IPS-18c (cell line): ENCODE measurements around the gene ADK.

ENCODE experiments used
- H3K4me3 ChIP-seq: 2 replicates; pipeline ENCODE4 v1.7.0; 2013; ENCODE audit warnings: low read depth, mild to moderate bottlenecking, low read length, moderate library complexity; ENCODE audit not compliant: insufficient read depth
- H3K9me3 ChIP-seq: one replicate; pipeline ENCODE4 v1.6.1; 2013; ENCODE audit warnings: mild to moderate bottlenecking, low read length, moderate library complexity; ENCODE audit not compliant: control insufficient read depth, insufficient read depth

ADK gene

DNA sequence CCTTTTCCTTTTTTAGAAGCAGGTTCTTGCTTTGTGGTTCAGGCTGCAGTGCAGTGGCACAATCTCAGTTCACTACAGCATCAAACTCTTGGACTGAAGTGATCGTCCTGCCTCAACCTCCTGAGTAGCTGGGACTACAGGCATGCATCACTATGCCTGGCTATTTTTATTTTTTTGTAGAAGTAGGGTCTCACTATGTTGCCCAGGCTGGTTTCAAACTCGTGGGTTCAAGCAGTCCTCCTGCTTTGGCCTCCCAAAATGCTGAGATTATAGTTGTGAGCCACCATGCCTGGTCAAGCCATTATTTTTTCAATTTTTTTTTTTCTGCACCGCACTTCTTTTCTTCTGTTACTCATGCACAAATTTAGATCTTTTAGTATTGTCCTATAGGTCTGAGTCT is 154.7 kb downstream of the ADK start:
- no peak overlapping the region for H3K4me3 ChIP-seq
- H3K9me3 ChIP-seq, result no peaks in the 10 kb centered on the region

DNA sequence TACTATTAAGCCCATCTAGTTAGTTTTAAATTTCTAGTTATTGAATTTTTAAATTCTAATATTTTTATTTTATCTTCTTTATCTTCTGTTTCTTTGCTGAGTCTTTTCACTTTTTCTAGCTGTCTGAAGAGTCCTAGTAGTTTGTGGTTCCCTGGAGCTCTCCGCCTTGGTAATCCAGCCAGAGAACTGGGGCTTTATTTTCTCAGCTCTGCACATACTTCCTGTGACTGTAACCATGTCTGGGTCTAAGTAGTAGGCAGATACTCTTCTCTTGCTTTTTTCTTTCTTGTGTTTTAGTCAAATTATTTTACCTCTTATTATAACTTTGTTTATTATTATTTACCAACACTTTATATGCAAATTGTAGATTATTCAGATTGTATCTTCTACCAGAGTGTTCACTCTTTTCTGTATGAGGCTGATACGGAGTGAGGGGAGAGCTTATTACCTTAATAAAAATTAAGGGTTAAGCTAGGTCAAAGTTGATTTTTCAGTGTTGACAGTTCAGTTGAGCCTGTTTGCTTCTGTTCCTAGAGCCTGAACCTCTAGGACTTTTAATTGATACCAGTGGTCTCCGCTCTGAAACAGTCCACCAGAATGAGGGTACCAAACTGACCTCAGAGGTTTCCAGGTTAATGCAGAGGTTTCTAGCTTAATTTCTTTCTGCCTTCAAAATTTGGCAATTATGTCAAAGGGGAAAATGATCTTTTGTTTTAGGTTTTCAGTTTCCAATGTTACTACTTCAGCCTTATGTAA is 155.4 kb downstream of the ADK start:
- Histone ChIP-seq H3K4me3 (no peak overlapping the region), H3K9me3 (no peaks in the 10 kb centered on the region)

DNA sequence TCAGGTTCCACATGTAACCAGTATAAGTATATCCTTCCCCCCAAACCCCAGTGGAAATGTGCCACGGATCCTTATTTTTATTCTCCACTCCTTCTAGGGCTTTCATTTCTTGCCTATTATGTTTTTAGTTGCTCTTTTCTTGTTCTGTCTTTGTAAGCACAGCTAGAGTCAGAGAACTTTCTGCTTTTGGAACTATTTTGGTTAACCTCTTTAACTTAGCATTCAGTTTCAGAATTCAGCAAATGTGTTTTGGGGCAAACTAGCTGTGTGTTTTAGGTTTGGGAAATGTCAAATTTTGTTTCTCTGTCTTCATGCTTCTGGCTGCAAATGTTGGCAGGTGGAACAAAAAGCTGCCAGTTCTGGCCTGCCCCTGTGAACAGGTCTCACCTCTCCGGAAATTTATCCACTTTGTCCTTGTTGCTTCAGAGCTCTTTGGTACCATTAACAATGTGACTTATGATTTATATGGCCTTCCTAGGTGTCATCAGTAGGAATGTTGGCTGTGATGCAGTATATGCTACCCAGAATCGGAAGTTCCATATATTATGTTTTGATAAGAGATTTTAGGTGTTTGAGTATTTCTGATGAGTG is 156.1 kb downstream of the ADK start:
- H3K4me3 ChIP-seq, result no peak overlapping the region

GRCh38 chr10:74310652-74311257 is 159.7 kb downstream of the ADK start:
- H3K4me3 ChIP-seq, result no peak overlapping the region
- H3K9me3 ChIP-seq, result no peaks in the 10 kb centered on the region

More for the DNA sequence above, 156.1 kb downstream of the ADK start:
- H3K9me3 ChIP-seq, result no peaks in the 10 kb centered on the region

- Histone ChIP-seq H3K9me3 (no peaks in the 10 kb centered on the region), H3K4me3 (no peak overlapping the region)
Measured at GRCh38 chr10:74314166-74314565, 163.1 kb downstream of the ADK start.

- Histone ChIP-seq H3K4me3 (no peak overlapping the region), H3K9me3 (no peaks in the 10 kb centered on the region)
Measured at GRCh38 chr10:74320026-74320425, 169.0 kb downstream of the ADK start.

GRCh38 chr10:74320717-74321116 is 169.7 kb downstream of the ADK start:
- no peaks in the 10 kb centered on the region for H3K9me3 ChIP-seq
- no peak overlapping the region for H3K4me3 ChIP-seq

GRCh38 chr10:74322141-74322540 is 171.1 kb downstream of the ADK start:
- no peak overlapping the region for H3K4me3 ChIP-seq
- H3K9me3 ChIP-seq, result no peaks in the 10 kb centered on the region

- Histone ChIP-seq H3K4me3 (no peak overlapping the region), H3K9me3 (no peaks in the 10 kb centered on the region)
Measured at GRCh38 chr10:74322565-74322964, 171.5 kb downstream of the ADK start.

DNA sequence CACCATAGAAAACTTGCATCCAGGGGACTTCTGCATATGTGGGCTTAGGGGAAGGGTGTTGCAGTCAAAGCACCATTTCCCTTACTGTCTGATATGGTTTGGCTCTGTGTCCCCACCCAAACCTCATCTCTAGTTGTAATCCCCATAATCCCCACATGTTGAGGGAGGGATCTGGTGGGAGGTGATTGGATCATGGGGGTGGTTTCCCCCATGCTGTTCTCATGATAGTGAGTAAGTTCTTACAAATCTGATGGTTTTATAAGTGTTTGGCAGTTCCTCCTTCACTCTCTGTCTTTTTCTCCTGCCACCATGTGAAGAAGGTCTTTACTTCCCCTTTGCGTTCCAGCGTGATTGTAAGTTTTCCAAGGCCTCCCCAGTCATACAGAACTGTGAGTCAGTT is 177.4 kb downstream of the ADK start:
- no peaks in the 10 kb centered on the region for H3K9me3 ChIP-seq

GRCh38 chr10:74329873-74330272 is 178.9 kb downstream of the ADK start:
- H3K4me3 ChIP-seq, result no peak overlapping the region
- no peaks in the 10 kb centered on the region for H3K9me3 ChIP-seq

More for the DNA sequence above, 177.4 kb downstream of the ADK start:
- no peak overlapping the region for H3K4me3 ChIP-seq

- Histone ChIP-seq H3K4me3 (no peak overlapping the region), H3K9me3 (no peaks in the 10 kb centered on the region)
Measured at GRCh38 chr10:74330646-74331045, 179.6 kb downstream of the ADK start.

- no peak overlapping the region for H3K4me3 ChIP-seq
- H3K9me3 ChIP-seq, result no peaks in the 10 kb centered on the region
Measured at GRCh38 chr10:74332398-74332797, 181.4 kb downstream of the ADK start.

DNA sequence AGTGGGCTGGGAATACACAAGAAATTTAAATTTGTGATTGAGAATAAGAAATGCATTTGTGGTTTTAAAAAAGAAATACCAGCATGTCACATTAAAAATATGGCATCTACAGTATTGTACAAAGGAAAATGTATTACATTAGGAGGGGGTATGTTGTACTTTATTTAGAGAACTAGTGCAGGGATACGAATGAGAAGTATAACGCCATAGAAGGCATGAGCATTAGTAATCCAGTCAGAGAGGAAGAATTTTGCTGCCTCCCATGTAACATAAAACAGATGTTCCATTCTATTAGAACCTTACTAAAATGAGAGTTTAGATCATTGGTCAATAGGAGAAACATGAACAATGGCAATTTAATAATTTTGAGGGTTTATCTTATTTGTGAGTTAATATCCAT is 182.2 kb downstream of the ADK start:
- Histone ChIP-seq H3K4me3 (no peak overlapping the region), H3K9me3 (no peaks in the 10 kb centered on the region)

- no peaks in the 10 kb centered on the region for H3K9me3 ChIP-seq
Measured at GRCh38 chr10:74334221-74334620, 183.2 kb downstream of the ADK start.

DNA sequence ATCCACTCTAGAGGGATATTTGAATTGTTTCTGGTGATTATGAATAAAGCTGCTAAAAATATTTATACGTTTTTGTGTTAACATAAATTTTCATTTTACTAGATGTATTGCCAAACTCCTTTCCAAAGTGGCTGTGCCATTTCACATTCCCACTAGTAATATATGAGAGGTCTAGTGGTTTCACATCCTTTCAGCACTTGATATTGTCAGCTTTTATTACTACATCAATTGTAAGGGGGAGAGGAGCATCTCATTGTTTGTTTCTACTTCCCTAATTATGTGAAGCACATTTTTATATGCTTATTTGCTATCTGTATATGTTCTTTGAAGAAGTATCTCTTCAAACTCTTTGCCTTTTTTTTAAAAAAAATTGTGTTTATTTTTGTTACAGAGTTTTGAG is 184.5 kb downstream of the ADK start:
- Histone ChIP-seq H3K4me3 (no peak overlapping the region), H3K9me3 (no peaks in the 10 kb centered on the region)

More at GRCh38 chr10:74334221-74334620, 183.2 kb downstream of the ADK start:
- no peak overlapping the region for H3K4me3 ChIP-seq

- no peaks in the 10 kb centered on the region for H3K9me3 ChIP-seq
- H3K4me3 ChIP-seq, result no peak overlapping the region
Measured at GRCh38 chr10:74337330-74338016, 186.5 kb downstream of the ADK start.

GRCh38 chr10:74342991-74343390 is 192.0 kb downstream of the ADK start:
- Histone ChIP-seq H3K4me3 (no peak overlapping the region), H3K9me3 (peaks cover 2% of the 10 kb centered on the region)
